GM18520 (cell line): ENCODE measurements around the gene PTCH1.

ENCODE experiments used
- ATAC-seq: cut with Tn5 transposase; IDR thresholded peaks from one replicate; pipeline ENCODE4 v1.9.1; 2021; ENCODE audit not compliant: unreplicated experiment

PTCH1 gene

DNA sequence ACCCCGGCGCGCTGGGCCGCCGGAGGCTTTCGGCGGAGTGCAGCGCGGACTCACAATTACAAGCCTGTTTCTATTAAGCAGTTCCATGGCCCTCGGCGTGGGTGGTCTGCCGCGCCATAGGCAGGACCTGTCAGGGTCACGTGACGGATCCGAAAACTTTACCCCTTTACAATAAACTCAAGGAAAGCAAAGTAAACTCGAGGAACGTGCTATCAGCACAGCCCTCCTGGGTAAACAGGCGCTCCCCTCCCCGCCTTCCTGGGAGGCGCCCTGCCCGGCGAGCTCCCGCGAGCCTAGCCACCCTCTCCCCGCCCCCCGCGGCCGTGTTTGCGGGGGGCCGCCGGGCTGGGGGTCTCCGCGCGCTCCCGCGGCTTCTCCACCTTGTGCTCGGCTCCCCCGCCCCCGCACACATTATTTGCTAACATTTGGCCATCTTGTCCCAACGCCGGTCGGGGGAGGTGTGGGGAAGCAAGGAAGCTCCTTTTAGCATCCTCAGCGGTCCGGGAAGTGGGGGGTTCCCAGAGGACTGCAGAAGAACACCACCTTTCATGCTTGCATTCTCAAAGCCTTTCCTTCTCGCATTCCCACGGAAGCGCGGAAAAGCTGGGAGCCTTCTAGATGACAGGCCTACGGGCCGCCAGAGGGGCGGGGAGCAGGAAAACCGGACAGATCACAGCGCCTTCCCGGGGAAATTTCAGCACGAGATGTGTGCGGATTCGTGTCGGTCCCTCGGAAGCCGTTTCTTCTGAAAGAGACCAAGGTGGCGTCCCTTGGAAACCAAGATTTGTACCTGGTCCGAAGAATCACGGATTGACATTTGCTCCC is at the start of gene PTCH1:
PTCH1 (minus strand) TSS at position 238 of the 825 bp plus-strand sequence.
- ATAC-seq, result no peak

DNA sequence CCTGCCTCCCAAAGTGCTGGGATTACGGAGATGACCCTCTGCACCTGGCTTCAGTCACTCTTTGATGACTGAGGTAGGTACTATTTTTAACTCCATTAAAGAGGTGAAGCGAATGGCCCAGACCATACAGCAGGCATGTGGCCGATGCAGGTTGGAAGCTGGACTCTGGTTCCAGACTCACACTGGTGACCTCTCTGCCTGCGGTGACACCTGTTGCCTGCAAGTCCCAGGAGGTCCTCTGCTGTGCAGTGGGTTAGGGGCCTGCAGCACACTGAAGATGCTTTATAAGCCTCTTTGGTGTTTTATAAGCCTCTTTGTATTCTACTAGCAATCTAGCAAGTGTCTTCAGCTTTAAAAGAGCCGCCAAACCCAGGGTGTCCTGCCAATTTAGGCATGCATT is 49.2 kb upstream of the PTCH1 start:
- ATAC-seq, result no peak

DNA sequence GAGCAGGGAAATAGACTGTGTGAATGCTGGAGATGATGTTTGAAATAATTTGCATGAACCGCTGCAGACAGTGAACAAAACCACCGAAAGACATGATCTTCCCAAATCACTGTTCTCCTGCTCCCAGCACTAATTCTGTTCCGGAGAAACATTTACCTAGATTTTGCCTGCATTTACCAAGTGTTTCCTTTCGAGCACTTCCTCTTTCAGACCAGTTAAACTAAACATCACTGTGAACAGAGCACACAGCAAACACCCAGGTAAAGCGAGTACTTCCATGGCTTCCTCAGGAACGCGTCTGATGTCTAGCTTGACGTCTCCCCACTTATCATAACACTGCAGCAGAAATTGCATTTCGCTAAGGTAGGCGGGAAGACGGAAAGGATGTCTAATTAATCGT is 45.1 kb upstream of the PTCH1 start:
- no peak for ATAC-seq

DNA sequence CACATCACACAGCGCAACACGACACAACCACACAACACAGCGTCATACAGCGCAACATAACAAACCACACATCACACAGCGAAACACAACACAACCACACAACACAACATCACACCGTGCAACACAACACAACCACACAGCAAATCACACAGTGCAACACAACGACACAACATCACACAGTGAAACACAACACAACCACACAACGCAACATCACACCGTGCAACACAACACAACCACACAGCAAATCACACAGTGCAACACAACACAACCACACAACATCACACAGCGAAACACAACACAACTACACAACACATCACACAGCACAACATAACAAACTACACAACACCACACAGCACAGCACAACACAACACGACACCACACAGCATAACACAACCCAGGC is 40.4 kb upstream of the PTCH1 start:
- no peak for ATAC-seq

DNA sequence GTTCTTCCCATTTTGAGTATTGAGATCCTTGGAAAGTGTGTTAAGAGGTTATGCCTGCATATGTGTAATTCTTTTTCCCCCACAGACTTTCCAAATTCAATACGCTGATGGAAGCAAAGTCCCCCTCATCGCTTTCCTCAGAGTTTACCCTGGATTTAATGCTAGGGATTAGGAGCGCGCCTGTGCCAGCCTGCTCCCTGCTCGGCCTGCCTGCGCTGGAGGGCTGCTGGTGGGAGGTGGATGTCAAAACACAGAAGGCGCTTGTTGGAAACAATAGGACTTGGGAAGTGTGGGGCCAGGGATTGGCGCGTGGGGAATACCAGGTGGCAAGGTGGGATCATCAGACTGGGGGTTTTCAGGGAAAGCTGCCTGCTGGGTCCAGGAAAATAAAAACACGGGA is 39.8 kb upstream of the PTCH1 start:
- no peak for ATAC-seq

DNA sequence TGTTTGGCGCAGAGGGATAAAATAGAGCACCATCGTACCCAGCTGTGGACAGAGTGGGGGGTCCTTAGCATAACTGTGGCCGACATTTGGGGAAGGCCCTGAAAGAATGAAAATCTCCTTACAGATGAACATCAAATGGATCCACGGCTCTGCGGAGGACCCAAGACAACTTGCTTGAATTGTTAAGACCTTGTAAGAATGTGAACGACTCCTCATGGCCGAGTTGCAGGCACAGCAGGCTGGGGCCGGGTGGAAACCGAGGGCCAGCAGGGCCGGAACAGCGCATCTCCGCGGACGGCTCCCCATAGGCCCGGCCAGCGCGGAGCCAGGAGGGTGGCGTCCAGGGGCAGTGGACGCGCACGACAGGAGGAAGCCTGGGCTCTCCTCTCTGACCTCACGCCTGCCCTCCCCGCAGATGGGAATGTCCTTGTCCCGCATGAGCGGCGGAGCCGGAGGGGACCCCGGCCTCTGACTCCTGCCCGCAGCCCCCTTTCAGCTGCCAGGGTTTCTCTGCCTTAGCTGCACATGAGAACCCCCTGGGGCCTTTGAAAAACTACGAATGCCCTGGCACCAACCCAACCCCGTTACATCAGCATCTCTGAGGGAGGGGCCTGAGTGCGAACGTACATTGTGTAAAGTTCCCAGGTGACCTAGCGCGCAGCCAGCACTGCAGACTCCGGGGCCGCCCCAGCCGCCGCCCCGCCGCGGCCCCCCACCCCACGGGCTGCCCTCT is 36.2 kb upstream of the PTCH1 start:
- no peak for ATAC-seq

DNA sequence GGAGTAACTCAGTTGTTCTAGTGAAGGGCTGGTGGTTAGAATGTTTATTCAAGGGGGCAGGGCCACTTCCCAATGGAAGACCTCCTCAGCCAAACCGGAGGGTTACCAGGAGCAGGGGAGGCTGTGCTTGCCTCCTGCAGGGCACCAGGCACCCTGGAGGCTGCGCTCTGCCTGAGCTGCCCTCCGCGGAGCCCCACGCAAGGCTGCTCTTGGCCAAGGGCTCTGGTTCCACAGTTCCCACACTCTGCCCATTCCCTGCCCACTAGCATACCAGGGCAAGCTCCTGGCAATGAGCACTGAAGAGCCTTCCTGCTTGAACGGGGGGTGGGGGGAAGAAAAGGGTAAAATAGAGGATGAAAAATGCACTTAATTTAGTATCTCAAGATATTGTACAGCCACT is 35.5 kb upstream of the PTCH1 start:
- ATAC-seq, result no peak

DNA sequence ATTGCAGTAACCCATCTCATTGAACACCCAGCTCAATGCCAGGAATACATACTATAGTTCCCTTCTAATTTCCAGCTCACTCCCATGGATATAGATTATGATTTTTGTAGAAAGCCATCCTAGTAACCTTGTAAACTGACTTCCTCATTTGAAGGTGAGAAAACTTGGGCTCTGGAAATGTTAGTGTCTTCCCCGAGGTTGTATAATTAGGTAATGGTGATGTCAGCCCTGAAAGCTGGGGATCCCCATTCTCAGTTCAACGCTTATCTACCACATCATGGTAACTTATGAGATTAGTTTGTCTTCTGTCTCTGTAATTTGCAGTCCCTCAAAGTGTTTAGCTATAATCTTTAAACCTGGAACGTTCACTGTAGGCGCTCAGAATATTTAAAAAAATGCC is 34.6 kb upstream of the PTCH1 start:
- no peak for ATAC-seq

DNA sequence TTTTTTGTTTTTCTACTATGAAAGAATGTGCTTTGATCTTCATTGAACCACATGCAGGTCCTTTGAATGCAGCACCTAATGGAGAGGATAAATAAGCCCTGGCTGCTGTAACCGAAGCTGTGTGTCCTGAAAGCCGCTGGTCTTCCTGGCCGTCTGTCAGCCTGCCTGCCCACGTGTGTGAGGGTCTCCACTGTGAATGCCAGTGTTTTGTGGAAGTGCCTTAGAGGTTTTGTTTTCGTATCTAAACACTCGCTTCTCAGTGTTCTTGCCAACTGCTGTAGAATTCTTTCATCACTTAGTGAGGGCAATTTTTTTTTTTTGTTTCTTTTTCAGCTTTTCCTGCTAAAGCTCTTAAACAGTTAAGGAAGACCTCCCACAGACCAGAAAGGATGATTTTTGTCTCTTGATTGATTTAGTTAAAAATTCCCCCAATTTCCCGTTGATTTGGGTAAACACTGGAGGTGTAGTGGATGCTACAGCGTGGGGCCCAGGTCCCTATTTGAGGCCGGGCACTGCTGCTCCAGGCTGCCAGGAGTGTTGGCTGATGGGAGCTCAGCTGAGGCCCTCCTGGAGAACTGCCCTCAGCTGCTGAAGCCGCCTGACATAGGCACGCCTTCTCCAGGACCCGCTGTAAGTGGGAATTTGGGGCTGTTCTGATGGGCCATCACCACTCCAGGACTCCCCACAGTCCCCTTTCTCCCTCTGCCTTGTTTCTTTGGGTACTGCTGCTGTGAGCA is 29.2 kb upstream of the PTCH1 start:
- no peak for ATAC-seq

DNA sequence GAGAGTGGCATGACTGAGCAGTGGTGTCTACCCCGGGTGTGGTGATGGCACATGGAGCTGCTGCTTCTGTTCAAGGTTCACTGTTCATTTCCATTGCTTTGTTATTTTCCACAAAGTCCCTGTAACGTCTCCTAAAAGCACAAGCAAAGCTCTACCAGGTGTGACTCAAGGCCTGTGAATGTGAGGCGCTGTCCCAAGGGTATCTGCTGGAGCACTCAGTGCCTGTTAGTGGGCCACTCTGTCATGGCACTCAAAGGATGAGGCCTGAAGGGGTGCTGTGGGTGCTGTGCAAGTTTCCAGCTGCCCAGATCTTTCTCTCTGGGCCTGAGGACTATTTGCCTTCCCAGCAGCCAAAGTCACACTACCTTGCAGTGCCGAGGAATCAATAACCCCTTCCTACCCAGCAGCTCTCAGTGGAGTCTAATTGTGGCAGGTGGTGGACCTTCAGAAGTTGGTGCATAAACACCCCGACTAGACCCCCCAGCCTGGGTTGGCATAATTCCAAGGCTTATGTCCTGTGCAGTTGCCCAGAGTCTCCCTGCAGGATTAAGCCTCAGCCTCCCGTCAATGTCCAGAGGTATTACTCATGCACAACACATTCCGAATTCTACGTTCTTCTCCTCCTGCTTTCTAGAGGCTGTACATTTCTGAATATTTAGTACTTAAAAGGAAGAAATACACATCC is 17.4 kb upstream of the PTCH1 start:
- ATAC-seq, result no peak

DNA sequence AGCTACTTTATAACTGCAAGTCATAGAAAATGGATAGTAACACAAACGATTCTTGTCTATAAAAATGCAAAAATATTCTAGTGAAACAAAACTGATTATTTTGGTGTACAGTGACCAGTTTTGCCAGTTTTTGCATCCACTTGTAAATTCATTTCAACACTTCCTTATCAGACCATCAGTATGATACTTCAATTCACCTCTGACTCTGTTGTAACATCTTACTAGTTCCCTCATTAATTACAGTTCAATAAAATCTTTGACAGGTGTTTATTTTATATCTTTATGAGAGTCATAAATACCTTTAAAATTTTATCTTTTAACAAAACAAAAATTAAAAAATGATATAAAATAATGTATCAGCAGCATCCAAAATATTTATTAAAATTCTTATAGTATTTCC is 13.1 kb upstream of the PTCH1 start:
- ATAC-seq, result no peak

DNA sequence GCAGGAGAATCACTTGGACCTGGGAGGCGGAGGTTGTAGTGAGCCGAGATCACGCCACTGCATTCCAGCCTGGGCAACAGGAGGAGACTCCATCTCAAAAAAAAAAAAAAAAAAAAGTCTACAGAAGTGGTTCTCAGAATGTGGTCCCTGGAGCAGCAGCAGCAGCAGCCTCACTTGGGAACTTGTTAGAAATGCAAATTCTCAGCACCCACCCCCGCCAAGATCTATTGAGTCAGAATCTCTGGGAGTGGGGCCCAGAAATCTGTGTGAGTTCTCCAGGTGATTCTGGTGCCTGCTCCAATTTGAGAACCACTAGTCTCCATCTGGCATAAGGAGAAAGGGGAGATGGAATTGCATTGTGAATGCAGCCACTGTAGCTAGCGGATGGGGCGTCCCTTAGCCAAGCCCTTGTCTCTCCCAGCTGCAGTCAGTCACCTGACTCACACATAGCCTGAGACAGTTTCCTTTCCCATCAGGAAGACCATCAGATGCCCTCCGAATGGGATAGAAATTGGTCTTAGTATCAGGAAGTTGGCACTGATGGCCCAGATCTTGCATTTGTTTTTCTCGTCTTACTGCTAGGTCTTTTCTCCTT is 12.2 kb upstream of the PTCH1 start:
- ATAC-seq, result no peak

DNA sequence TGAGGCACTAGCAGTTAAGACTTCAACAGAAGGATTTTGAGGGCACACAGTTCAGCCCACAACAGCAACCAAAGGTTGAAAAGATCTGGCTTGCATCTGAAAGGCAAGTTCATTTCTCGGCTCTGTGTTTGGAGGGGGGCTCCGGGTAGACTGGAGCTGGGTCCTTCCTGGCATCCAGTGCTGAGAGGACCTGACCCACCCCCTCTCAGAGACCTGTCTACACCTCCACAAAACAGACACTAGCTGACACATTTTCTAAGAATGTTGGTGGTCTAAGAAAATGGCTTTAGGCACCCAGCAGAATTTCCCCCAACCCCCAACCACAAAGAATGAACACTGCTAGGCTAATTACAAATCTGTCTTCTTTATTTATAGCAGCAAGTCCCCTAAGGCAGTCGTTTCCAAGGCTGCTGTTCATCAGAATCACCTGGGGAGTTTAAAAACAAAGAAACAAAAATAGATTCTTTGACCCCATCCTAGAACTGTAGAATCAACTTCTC is 6.2 kb upstream of the PTCH1 start:
- no peak for ATAC-seq

DNA sequence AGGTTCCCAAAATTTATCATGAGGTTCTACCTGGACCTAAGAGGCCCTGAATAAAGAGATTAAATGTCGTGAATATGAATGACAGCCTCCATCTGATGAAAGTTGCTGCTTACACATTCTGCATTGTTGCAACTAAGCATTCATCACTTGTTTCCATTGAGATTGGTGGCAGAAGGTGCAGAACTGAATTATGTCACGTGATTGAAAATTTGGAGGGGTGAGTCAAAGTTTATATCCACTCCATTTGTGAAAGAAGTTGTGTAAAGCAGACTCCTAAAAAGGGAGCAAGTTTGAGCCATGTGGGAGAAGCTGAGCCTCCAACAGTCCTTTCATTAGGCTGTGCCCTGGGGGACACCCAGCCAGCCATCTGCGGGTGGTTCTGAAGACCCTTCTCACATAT is 4.9 kb upstream of the PTCH1 start:
- no peak for ATAC-seq

DNA sequence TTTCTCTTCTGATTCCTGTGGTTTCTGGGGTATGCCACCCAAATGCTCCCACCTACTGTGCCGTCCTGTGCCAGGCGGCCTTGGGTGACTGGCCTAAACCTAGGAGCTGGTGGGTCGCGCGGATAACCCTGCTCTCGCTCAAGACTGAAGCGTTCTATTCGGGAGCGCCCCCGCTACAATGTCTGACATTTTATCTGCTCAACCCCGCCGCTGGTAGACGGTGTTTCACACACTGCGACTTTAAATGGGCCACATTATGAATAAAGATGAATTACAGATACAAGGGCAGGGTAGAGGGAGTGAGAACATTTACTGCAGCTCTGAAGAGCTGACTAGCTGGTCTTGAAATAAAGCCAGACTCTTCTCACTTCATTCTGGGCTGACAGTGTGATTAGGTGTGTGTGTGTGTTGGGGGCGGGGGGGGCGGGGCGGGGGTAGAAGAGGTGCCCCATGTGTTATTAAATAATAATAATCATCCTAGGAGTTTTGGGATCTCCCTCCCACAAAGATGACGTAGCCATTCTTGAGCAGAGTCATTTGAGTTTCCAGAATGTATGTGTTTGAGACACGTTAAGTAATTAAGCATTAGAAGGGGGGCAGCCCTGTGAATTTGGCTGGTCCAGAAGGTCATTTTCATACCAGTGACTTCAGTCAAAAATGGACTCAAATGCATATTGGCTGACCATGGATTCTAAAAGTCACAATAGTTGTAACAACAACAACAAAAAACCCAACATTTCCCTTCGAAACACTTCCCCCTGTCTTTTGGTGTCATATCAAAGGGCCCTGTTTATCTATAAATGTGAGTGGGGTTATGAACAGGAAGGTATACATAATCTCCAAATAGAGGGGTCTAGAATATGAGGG is 1.0 kb upstream of the PTCH1 start:
- no peak for ATAC-seq

DNA sequence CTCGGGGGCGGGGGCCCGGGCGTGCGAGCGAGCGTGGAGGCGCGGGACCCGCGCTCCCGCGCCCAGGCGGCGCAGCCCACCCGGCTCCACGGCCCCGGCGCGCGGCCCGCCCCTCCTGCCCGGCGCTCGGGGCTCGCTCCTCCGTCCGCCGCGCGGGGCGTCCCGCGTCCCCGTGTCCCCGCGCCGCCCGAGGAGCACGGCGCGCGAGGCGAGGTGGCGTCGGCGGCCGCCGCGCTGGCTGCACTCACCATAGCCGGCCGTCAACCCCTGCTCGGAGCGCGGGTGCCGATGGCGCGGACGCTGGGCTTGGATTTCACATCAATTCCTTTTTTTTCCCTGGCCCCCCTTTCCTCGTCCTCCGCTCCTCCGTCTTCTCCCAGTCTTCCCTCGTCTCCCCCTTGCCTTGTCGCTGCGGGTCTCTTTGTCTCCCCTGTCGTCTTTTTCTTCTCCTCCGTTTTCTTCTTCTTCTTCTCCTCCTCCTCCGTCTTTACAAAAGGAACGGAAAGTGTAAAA is 494 bp downstream of the PTCH1 start:
- no peak for ATAC-seq

DNA sequence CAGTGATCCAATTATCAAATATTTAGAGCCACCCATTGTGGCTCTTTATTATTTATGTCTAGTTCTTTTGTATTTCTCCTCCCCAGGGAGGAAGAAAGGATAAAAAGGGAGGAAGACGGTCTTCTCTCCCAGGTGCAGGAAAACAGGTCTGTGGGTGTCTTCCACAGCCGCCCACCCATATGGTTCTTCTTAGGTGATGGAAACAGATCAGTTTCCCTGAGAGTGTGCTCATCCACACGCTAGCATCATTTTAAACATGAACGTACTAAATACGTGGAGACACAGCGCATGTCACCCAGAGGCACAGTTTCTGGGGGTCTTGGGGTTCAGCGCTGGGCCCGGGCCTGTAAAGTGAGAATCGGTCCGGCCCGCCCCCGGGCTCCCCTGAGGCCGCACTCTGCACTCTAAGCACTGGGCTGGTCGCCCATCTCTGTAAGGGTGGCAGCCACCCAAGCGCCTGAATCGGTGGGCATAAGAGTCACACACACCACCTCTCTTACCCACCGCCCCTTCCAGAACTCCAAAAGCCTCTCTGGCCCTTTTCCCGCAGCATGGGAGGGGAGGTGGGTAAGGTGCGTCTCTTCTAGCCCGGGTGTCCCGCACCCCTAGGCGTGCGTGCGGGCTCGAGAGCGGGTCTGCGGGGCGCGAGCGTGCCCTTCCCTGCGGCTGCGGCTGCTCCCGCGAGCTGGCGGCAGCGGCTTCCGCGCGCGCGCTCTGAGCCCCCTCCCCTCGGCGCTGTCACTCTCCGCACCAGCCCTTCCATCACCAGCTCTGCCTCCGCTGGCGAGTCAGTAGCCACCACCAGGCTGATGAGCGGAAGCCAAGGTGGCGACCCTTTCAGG is 1.3 kb downstream of the PTCH1 start:
- ATAC-seq, result no peak

DNA sequence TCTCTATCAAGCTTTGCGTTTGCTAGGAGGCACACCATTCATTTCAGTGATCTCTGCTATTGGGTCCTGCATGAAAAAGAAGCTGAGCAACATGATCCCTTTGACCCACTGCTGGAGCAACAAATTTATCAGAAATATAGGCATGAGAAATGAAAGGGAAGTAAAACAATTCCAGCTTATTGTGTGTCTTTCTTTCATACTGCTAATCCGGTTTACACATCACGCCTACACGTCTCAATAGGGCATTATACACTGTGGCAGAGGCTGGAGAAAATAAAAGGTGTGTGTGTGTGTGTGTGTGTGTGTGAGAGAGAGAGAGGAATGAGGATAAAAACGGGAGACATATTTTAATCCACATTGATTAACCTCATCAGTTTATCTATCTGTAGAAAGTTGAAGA is 2.4 kb downstream of the PTCH1 start:
- ATAC-seq, result no peak

DNA sequence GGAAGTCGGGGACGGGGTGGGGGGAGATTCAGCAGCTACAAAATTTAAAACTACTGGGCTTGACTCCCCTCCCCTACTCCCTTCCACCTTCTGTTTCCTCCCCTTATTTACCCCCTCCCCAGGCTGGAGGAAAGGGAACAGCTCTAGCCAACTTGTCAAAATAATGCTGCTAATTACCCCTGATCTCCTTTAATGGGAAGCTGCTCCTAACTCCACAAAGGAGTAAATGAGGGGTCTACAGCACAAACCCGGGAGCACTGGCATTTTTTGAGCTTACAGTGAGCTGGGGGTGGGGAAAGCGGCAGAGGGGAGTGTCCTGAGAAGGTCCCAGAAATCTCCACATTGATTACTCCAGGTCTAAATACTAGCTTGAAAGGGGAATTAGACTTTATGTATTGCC is 3.1 kb downstream of the PTCH1 start:
- ATAC-seq, result no peak
